Activated effector memory CD4-positive, alpha-beta T cell treated with anti-CD3 and anti-CD28 coated beads, Interleukin-2, amount 50 U/mL, for 16 hours (primary cell): Measurements from ENCODE around the gene BICRA.
"Not testable (repeated sequence)": the region's sequence is repeated elsewhere in the genome, so short reads cannot be mapped to it uniquely, and the experiment has no call there.

Experiments
- DNase-seq: peaks from one replicate; pipeline ENCODE4 v3.0.0-alpha.2; 2020

Gene BICRA

GRCh38 chr19:47716270-47716937 is 107.5 kb downstream of the BICRA start:
- no peak for DNase-seq

DNA sequence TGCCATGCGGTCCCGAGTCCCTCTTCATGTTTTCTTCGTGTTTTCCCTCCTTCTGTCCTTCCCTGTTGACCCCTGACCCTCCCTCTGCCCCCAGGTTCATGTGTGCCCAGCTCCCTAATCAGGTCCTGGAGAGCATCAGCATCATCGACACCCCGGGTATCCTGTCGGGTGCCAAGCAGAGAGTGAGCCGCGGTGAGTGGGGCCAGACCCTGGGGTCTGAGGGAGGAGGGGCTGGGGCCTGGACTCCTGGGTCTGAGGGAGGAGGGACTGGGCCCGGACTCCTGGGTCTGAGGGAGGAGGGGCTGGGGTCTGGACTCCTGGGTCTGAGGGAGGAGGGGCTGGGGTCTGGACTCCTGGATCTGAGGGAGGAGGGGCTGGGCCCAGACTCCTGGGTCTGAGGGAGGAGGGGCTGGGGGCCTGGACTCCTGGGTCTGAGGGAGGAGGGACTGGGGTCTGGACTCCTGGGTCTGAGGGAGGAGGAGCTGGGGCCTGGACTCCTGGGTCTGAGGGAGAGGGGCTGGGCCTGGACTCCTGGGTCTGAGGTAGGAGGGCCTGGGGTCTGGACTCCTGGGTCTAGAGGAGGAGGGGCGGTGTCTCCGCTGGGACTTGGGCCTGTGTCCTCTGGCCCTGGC is 109.6 kb downstream of the BICRA start:
- DNase-seq, result not testable (repeated sequence)

DNA sequence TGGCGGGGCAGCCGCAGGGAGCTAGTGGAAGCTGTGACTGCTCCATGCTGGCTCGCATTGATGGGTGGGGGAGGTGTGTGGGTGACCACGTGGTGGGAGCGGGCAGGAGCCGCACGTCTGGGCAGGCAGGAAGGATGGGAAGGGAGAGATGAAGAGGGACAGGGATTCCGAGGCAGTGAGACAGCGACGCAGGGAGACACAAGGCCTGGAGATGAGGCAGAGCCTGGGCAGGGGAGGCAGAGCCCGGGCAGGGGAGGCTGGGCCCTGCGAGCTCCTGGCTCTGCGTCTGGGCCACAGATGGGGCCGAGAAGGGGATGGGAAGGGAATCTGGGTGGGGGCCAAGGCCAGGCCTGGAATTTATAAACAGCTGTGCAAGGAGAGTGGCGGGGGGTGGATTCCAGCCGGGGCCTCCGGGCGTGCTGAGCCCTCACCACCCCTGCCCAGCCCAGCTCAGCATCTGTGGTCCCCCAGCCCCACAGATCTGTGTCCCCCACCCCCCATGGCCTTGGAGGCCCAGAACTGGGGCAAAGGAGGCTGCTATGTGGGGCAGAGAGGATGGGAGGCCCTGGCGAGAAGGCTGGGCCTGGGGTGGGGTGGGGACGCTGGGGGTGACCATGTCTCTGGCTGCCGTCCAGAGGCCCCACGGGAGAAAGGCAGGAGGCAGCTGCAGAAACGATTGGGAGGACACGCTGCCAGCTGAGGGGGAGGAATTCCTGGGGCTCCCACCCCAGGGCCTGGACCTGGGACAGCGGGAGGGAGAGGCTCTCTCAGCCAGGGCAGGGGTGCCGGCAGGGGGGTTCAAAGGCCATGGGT is 110.3 kb downstream of the BICRA start:
- no peak for DNase-seq

DNA sequence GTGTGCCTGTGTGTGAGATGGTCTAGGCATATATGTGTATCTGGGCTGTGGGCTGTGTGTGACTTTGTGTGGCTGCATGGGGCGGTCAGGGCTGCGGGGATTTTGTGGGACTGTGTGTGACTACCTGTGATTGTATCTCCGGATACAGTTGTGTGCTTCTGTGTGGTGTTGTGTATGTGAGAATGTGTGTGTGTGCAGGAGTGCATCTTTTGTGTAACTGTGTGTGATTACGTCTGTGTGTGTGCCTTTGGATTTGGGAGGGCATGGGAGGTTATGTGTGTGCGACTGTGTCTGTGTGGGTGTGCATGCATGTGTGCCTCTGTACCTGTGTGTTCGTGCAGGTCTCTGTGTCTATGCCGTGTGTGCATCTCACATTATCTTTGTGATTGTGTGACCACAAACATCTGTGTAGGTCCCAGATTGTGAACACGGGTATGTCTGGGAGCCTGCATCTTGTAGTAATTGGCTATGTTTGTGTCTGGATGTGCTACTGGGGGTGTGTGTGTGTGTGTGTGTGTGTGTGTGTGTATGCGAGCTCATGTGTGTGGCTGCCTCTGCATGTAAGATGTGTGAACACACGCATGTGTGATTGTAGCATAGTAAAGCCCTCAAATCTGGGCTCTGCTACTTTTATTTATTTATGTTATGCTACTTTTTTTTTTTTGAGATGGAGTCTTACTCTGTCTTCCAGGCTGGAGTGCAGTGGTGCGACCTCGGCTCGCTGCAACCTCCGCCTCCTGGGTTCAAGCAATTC is 111.9 kb downstream of the BICRA start:
- no peak for DNase-seq

- DNase-seq, result no peak
Measured at GRCh38 chr19:47723581-47723940, 114.6 kb downstream of the BICRA start.

DNA sequence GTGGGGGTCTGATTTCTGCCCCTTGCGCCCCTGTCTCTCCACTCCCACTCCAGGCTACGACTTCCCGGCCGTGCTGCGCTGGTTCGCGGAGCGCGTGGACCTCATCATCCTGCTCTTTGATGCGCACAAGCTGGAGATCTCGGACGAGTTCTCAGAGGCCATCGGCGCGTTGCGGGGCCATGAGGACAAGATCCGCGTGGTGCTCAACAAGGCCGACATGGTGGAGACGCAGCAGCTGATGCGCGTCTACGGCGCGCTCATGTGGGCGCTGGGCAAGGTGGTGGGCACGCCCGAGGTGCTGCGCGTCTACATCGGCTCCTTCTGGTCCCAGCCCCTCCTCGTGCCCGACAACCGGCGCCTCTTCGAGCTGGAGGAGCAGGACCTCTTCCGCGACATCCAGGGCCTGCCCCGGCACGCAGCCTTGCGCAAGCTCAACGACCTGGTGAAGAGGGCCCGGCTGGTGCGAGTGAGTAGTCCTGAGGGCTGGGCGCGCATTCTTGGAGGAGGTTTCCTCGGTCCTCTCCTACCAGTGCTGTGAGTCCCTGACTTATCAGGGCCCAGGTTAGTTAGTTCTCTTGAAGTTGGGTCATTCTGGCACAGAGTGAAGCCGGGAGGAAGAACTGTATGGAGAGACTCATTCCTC is 116.9 kb downstream of the BICRA start:
- DNase-seq, result no peak

- no peak for DNase-seq
Measured at GRCh38 chr19:47726467-47726866, 117.5 kb downstream of the BICRA start.

DNA sequence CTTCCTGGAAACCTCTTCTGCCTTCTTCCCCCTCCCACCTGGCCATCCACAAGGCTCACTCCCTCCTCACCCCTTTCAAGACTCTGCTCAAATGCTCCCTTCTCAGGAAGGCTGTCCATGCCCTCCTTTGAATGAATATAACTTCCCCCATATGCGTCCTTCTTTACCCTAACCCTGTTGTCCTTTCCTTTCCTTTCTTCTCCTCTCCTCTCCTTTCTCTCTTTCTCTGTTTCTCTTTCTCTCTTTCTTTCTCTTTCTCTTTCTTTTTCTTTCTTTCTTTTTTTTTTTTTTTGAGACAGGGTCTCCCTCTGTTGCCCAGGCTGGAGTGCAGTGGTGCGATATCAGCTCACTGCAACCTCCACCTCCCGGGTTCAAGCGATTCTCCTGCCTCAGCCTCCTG is 119.4 kb downstream of the BICRA start:
- DNase-seq, result not testable (repeated sequence)

DNA sequence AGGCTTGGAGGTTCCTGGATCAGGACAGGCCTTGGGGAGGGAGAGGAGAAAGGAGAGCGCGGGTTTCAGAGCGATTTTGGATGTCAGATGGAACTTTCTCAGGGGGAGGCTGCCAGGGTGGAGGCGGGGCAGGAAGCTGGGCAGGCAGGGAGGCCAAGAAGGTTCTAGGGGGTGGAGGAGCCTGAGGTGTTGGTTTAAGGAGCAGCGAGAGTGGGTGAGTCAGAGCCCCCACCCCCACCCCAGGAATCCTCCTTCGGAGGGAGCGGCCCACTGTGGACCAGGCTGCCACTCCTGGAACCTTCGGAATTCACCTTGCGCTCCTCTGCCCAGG is 120.5 kb downstream of the BICRA start:
- no peak for DNase-seq

DNA sequence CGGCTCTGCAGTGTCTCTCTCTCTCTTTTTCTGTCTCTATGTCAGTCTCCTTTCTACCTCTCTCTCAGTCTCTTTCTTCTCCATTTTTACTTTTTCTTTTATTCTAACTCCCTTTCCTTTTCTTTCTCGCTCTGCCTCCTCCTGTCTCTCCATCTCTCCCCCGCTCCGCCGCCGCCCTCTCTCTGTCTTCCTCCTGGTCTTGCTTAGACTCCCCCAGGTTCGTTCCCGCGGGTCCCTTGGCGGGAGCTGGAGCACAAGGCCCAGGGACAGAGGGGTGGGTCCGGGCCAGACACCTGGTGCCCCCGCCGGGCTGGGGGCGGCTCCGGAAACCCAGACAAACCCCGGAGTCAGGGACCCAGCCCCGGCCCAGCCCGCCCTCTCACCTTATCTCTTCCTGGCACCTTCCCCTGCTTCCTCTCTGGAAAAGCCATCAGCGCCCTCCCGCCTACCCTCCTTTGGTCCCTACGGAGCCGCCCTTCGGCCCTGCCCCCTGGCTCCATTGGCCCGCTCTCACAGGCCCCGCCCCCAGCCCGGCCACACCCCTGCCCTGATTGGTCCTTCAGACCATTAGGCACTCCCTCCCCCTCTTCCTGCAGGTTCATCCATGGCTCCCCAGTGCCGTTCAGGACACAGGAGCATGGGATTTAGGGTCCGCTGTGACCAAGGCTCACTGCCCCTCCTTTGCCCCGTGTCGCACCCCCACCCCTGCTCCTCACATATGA is 121.0 kb downstream of the BICRA start:
- DNase-seq, result peak; percentile 74

GRCh38 chr19:47730521-47730889 is 121.6 kb downstream of the BICRA start:
- no peak for DNase-seq

- no peak for DNase-seq
Measured at GRCh38 chr19:47730910-47731309, 122.0 kb downstream of the BICRA start.

DNA sequence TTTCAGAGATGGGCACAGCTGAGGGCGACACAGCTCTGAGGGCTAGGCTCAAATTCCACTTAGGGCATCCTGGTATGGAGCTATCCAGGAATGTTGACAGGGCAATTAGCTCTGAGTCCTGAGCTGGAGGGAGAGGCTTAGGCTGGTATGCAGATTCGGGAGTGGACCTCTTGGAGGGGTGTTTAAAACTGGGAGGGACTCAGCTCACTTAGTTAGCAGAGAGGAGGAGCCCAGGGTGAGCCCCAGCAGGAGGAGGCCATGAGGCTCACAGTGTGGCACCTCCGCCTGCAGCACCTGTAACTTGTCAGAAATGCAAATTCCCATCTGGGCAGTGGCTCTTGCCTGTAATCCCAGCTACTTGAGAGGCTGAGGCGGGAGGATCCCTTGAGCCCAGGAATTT is 126.2 kb downstream of the BICRA start:
- DNase-seq, result no peak

DNA sequence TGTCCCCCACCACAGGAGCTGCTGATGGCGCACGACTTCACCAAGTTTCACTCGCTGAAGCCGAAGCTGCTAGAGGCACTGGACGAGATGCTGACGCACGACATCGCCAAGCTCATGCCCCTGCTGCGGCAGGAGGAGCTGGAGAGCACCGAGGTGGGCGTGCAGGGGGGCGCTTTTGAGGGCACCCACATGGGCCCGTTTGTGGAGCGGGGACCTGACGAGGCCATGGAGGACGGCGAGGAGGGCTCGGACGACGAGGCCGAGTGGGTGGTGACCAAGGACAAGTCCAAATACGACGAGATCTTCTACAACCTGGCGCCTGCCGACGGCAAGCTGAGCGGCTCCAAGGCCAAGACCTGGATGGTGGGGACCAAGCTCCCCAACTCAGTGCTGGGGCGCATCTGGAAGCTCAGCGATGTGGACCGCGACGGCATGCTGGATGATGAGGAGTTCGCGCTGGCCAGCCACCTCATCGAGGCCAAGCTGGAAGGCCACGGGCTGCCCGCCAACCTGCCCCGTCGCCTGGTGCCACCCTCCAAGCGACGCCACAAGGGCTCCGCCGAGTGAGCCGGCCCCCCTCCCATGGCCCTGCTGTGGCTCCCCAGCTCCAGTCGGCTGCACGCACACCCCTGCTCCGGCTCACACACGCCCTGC is 132.1 kb downstream of the BICRA start:
- no peak for DNase-seq

DNA sequence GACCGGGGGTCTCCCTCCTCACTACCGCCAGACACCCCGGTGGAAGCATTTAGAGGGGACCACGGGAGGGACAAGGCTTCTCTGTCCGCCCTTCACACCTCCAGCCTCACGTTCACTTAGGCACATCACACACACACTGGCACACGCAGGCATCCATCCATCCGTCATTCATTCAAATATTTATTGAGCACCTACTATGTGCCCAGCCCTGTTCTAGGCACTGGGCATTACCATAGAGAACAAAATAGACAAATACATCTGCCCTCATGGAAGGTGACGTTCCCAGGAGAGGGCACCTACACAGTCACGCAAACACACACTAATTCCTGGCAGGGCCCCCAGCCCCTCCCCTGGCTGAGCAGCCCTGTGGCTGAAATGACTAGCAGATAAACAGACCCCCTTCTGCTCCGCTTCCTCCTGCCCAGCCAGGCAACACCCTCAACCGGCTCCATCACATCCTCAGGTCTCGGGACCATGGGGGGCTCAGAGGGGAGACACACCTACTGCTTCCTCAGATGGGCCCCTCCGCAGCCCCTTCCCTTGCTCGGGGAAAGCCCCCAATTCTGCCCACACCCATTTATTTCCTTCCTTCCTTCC is 132.7 kb downstream of the BICRA start:
- no peak for DNase-seq

DNA sequence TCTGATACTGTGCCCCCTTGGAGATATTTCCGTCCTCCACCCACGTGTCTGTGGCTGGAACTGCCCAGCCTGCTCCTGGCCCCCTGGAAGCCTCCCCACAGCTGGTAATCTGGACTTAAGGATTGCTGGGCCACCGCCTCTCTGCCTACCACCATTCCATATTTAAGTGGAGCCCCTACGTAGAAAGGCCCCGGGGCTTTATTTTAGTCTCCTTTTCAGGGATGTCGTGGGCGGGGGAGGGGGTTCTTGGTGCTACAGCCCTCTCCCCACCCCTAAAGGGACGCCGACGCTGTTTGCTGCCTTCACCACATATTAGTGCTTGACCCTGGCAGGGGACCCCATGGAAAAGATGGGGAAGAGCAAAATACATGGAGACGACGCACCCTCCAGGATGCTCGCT is 133.7 kb downstream of the BICRA start:
- no peak for DNase-seq

DNA sequence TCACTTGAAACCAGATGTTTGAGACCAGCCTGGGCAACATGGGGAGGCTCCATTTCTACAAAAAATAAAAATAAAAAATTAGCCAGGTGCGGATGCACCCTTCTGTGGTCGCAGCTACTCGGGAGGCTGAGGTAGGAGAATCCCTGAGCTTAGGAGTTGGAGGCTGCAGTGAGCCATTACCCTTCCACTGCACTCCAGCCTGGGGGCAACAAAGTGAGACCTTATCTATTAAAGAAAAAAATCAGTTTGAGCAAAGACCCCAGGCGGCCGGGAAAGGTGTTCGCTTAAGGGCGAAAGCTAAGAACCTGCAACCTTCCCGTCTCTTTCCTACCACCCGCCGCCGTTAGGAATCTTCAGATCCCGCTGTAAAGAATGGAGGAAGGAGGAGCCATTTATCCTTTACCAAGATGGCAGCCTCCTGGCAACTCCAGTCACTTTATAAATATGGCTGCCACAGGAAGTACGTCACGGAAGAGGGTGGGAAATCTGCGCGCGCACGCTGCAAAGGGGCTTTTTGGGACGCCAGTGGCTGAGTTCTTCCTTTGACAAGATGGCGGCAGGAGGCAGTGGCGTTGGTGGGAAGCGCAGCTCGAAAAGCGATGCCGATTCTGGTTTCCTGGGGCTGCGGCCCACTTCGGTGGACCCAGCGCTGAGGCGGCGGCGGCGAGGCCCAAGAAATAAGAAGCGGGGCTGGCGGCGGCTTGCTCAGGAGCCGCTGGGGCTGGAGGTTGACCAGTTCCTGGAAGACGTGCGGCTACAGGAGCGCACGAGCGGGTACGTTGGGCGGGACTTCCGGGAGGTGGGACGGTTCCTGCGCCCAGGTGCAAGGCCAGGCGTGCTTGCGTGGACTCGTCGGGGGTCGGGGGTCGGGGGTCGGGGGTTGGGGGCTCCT is 136.3 kb downstream of the BICRA start, which contains the start of gene NOP53:
TSS of gene NOP53 (plus strand) at position 537 of the 892 bp plus-strand sequence. CDS start at position 551, 14 bp downstream.
- DNase-seq, result peak; percentile 98

DNA sequence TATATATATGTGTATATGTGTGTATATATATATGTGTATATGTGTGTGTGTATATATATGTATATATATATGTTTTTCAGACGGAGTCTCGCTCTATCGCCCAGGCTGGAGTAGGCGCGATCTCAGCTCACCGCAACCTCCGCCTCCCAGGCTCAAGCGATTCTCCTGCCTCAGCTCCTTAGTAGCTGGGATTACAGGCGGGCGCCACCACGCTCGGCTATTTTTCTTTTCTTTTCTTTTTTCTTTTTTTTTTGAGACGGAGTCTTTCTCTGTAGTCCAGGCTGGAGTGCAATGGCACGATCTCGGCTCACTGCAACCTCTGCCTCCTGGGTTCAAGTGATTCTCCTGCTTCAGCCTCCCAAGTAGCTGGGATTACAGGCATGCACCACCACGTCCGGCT is 137.2 kb downstream of the BICRA start:
- not testable (repeated sequence) for DNase-seq

GRCh38 chr19:47749326-47749725 is 140.4 kb downstream of the BICRA start:
- no peak for DNase-seq

DNA sequence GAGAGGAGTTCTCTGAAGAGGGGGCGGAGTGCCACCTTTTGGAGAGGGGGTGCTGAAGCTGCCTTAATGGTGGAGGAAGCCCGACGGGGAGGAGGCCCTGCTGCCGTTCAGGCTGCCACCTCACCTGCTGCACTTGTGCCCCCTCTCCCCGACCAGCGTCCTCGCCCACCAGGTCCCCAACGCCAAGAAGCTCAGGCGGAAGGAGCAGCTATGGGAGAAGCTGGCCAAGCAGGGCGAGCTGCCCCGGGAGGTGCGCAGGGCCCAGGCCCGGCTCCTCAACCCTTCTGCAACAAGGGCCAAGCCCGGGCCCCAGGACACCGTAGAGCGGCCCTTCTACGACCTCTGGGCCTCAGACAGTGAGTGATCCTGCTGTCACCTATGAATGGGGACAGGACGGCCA is 141.8 kb downstream of the BICRA start:
- DNase-seq, result no peak
